ENCODE data around the gene SPANXN3. TPM values are rescaled to one million over a fixed set of nuclear protein-coding genes. Genes with fewer than 3 reads are reported as not detected.

Gene SPANXN3
- total RNA-seq, 3 donors from 2014 or later (not counting 1 experiment from before 2014, with no cell fraction given) = not detected

DNA sequence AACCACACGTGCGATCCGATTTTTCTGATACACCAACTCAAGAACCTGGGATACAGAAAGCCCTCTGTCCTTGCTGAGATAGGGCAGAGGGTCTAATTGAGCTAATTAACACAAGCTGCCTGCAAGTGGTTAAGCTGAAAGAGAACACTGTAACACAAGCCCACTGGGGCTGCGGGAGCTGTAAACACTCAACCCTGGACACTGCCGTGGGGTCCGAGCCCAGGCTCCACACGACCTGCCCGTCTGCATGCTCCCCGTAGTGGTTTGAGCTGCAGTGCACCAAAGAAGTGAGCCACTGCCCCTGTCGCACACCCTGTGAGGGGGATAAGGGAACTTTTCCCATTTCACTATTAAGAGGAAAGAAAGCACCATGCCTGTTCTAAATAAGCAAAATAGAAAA lies 54.6 kb downstream of the SPANXN3 start:
- Histone ChIP-seq H3K27me3 (ENCODE audit: control insufficient read depth, insufficient read depth, low read length) (no peaks in the 10 kb centered on the region), H3K9me3 (ENCODE audit: control insufficient read depth, insufficient read depth, low read length) (no peaks in the 10 kb centered on the region), H3K4me1 (ENCODE audit: control insufficient read depth, insufficient read depth, low read length) (no peaks in the 10 kb centered on the region), H3K27ac (ENCODE audit: low read length) (no peak overlapping the region), H3K4me3 (ENCODE audit: low read length) (no peak overlapping the region), H3K36me3 (ENCODE audit: control insufficient read depth, insufficient read depth, low read length) (no peaks in the 10 kb centered on the region)
- intact Hi-C loops (cut with micrococcal nuclease) = no loop called here
- Mint-ChIP-seq H3K36me3 (no peaks in the 10 kb centered on the region), H3K4me3 (no peak overlapping the region), H3K27ac (no peak overlapping the region), H3K4me1 (no peaks in the 10 kb centered on the region), H3K9me3 (peaks cover 2 to 8% of the 10 kb centered on the region in 2 donors), H3K27me3 (ENCODE audit: low read depth in 2 of 2) (no peaks in the 10 kb centered on the region)
- no peak for DNase-seq
- TF ChIP-seq, protein P1, sequence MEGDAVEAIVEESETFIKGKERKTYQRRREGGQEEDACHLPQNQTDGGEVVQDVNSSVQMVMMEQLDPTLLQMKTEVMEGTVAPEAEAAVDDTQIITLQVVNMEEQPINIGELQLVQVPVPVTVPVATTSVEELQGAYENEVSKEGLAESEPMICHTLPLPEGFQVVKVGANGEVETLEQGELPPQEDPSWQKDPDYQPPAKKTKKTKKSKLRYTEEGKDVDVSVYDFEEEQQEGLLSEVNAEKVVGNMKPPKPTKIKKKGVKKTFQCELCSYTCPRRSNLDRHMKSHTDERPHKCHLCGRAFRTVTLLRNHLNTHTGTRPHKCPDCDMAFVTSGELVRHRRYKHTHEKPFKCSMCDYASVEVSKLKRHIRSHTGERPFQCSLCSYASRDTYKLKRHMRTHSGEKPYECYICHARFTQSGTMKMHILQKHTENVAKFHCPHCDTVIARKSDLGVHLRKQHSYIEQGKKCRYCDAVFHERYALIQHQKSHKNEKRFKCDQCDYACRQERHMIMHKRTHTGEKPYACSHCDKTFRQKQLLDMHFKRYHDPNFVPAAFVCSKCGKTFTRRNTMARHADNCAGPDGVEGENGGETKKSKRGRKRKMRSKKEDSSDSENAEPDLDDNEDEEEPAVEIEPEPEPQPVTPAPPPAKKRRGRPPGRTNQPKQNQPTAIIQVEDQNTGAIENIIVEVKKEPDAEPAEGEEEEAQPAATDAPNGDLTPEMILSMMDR (IDR thresholded peaks at IDR 0.05) = no peak
- no peak for ATAC-seq
- WGBS (ENCODE audit: insufficient coverage) = 84% methylated on average over 8 of the region's 10 CpGs

DNA sequence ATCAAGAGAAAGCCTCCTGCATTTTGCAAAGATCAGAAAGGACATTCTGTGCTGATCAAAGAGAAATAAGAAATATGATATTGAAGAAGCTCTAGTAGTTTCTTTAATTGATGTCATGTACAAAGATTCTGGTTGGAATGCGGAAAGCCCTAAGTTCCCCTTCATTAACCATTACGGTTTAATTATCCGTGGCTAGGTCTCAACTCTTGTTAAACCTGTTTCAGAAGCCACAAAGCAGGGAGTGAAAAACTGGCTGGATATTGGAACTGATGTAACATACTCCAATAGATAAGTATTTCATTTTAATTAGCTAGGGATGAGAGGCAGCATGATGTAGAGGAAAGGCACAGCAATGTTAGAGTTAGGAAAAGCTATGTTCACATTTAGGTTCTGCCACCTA lies 55.7 kb downstream of the SPANXN3 start:
- no peak for ATAC-seq
- TF ChIP-seq, protein P1 (IDR thresholded peaks at IDR 0.05) = no peak
- H3K4me1 ChIP-seq (ENCODE audit: control insufficient read depth, insufficient read depth, low read length) = no peaks in the 10 kb centered on the region
- Mint-ChIP-seq H3K27ac (no peak overlapping the region), H3K27me3 (ENCODE audit: low read depth in 2 of 2) (no peaks in the 10 kb centered on the region), H3K4me1 (no peaks in the 10 kb centered on the region), H3K4me3 (no peak overlapping the region), H3K36me3 (no peaks in the 10 kb centered on the region), H3K9me3 (peaks cover 2 to 8% of the 10 kb centered on the region in 2 donors)
- no peaks in the 10 kb centered on the region for H3K9me3 ChIP-seq (ENCODE audit: control insufficient read depth, insufficient read depth, low read length)
- H3K4me3 ChIP-seq (ENCODE audit: low read length) = no peak overlapping the region
- no peak for DNase-seq
- no peaks in the 10 kb centered on the region for H3K36me3 ChIP-seq (ENCODE audit: control insufficient read depth, insufficient read depth, low read length)
- WGBS (ENCODE audit: insufficient coverage) = no CpG with 5 or more reads among the region's 3 CpGs
- H3K27me3 ChIP-seq (ENCODE audit: control insufficient read depth, insufficient read depth, low read length) = no peaks in the 10 kb centered on the region
- H3K27ac ChIP-seq (ENCODE audit: low read length) = no peak overlapping the region
- intact Hi-C loops (cut with micrococcal nuclease) = no loop called here

Other genes with a start within 250 kb of the SPANXN3 start
- gene SLITRK4, start 118.6 kb upstream of the SPANXN3 start, total RNA-seq = under 1 TPM in 2 of 3 donors, not detected in 1; 0.28 to 0.65 TPM
- not detected for gene SPANXN2, start 203.3 kb upstream of the SPANXN3 start, total RNA-seq